LoVo (cell line): Measurements from ENCODE around the gene EFHC1.

Source experiments
- DNase-seq: peaks from one replicate; pipeline ENCODE4 v3.0.0-alpha.2; 2016; ENCODE audit warnings: low spot score

Gene EFHC1

GRCh38 chr6:52518279-52518945 is 98.3 kb downstream of the EFHC1 start:
- DNase-seq: no peak

GRCh38 chr6:52519618-52520017 is 99.5 kb downstream of the EFHC1 start:
- DNase-seq: no peak

- no peak for DNase-seq
These were observed 102.0 kb downstream of the EFHC1 start for GRCh38 chr6:52522151-52522626.

- no peak for DNase-seq
These were observed 102.5 kb downstream of the EFHC1 start for GRCh38 chr6:52522655-52523054.

- no peak for DNase-seq
These were observed 103.4 kb downstream of the EFHC1 start for GRCh38 chr6:52523378-52524142.

- no peak for DNase-seq
These were observed 104.8 kb downstream of the EFHC1 start for GRCh38 chr6:52524918-52525317.

GRCh38 chr6:52526634-52527033 is 106.5 kb downstream of the EFHC1 start:
- no peak for DNase-seq

GRCh38 chr6:52527436-52527835 is 107.3 kb downstream of the EFHC1 start:
- no peak for DNase-seq

- DNase-seq: no peak
These were observed 109.2 kb downstream of the EFHC1 start for GRCh38 chr6:52529311-52529710.

GRCh38 chr6:52530351-52530750 is 110.2 kb downstream of the EFHC1 start:
- no peak for DNase-seq

GRCh38 chr6:52531396-52531795 is 111.3 kb downstream of the EFHC1 start:
- DNase-seq: no peak

- DNase-seq: no peak
These were observed 111.7 kb downstream of the EFHC1 start for GRCh38 chr6:52531834-52532233.

GRCh38 chr6:52532457-52532856 is 112.3 kb downstream of the EFHC1 start:
- no peak for DNase-seq

GRCh38 chr6:52533491-52533890 is 113.3 kb downstream of the EFHC1 start:
- DNase-seq: no peak

GRCh38 chr6:52534363-52534762 is 114.2 kb downstream of the EFHC1 start:
- no peak for DNase-seq

GRCh38 chr6:52534966-52535390 is 114.8 kb downstream of the EFHC1 start:
- no peak for DNase-seq

- DNase-seq: no peak
These were observed 115.7 kb downstream of the EFHC1 start for GRCh38 chr6:52535711-52536423.

- no peak for DNase-seq
These were observed 116.3 kb downstream of the EFHC1 start for GRCh38 chr6:52536424-52536916.

- DNase-seq: no peak
These were observed 117.0 kb downstream of the EFHC1 start for GRCh38 chr6:52537001-52537753.

GRCh38 chr6:52538252-52538900 is 118.2 kb downstream of the EFHC1 start:
- DNase-seq: no peak

GRCh38 chr6:52538901-52539354 is 118.8 kb downstream of the EFHC1 start:
- no peak for DNase-seq
